Mesendoderm (in vitro differentiated cells): Measurements from ENCODE around the gene PPP1R13B.

Experiments
- DNase-seq: peaks from one replicate; pipeline ENCODE4 v3.0.0; 2013
- H2AK5ac ChIP-seq: 2 replicates; pipeline ENCODE4 v1.6.1; 2013; ENCODE audit warnings: low read length, inconsistent platforms
- H2BK120ac ChIP-seq: 2 replicates; pipeline ENCODE4 v1.6.1; 2013; ENCODE audit warnings: low read depth, mild to moderate bottlenecking, low read length, moderate library complexity, mixed read lengths
- H2BK15ac ChIP-seq: replicated peaks from 2 replicates; pipeline ENCODE4 v1.6.1; 2013; ENCODE audit warnings: low read depth, mild to moderate bottlenecking, moderate library complexity
- H2BK5ac ChIP-seq: 2 replicates; pipeline ENCODE4 v1.6.1; 2013; ENCODE audit warnings: low read length, inconsistent platforms
- H3K18ac ChIP-seq: 2 replicates; pipeline ENCODE4 v1.6.1; 2013; ENCODE audit warnings: mild to moderate bottlenecking, low read length, mixed read lengths
- H3K23ac ChIP-seq: one replicate; pipeline ENCODE4 v1.6.1; 2013; ENCODE audit warnings: low read length
- H3K27ac ChIP-seq: 2 replicates; pipeline ENCODE4 v1.5.1; 2013; ENCODE audit warnings: low read depth, mild to moderate bottlenecking, inconsistent platforms, low read length, moderate library complexity
- H3K27me3 ChIP-seq: 2 replicates; pipeline ENCODE4 v1.6.1; 2013; ENCODE audit warnings: low read length, control low read depth, mild to moderate bottlenecking, inconsistent platforms; ENCODE audit not compliant: insufficient read depth, poor library complexity
- H3K36me3 ChIP-seq: 2 replicates; pipeline ENCODE4 v1.6.1; 2013; ENCODE audit warnings: low read length, inconsistent platforms; ENCODE audit not compliant: control insufficient read depth, insufficient read depth
- H3K4ac ChIP-seq: one replicate; pipeline ENCODE4 v1.6.1; 2013; ENCODE audit warnings: low read depth, mild to moderate bottlenecking, low read length, moderate library complexity
- H3K4me1 ChIP-seq: 2 replicates; pipeline ENCODE4 v1.6.1; 2013; ENCODE audit warnings: low read depth, low read length, inconsistent platforms; ENCODE audit not compliant: control insufficient read depth
- H3K4me2 ChIP-seq: 2 replicates; pipeline ENCODE4 v1.6.1; 2013; ENCODE audit warnings: low read length
- H3K4me3 ChIP-seq: 2 replicates; pipeline ENCODE4 v1.5.1; 2013; ENCODE audit warnings: mild to moderate bottlenecking, low read length
- H3K56ac ChIP-seq: one replicate; pipeline ENCODE4 v1.6.1; 2013; ENCODE audit warnings: low read length
- H3K79me1 ChIP-seq: 2 replicates; pipeline ENCODE4 v1.6.1; 2013; ENCODE audit warnings: low read length, inconsistent platforms
- H3K79me2 ChIP-seq: 2 replicates; pipeline ENCODE4 v1.6.1; 2013; ENCODE audit warnings: mild to moderate bottlenecking, low read length; ENCODE audit not compliant: control insufficient read depth, insufficient read depth
- H3K9ac ChIP-seq: 2 replicates; pipeline ENCODE4 v1.6.1; 2013; ENCODE audit warnings: low read length, inconsistent platforms
- H4K5ac ChIP-seq: one replicate; pipeline ENCODE4 v1.6.1; 2013; ENCODE audit warnings: low read length
- H4K8ac ChIP-seq: one replicate; pipeline ENCODE4 v1.6.1; 2013; ENCODE audit warnings: low read depth, mild to moderate bottlenecking, control low read depth, low read length, moderate library complexity
- WGBS: extraction: QIAGEN DNeasy Blood & Tissue Kit; methylation state at CpG from one replicate; pipeline ENCODE4 v1.1.7; 2013; ENCODE audit warnings: low lambda C conversion rate, missing lambda C conversion rate; ENCODE audit not compliant: insufficient coverage; ENCODE audit errors: extremely low coverage; 5-methylcytosine and 5-hydroxymethylcytosine counted together

Gene PPP1R13B

GRCh38 chr14:103758059-103758776 is 89.2 kb downstream of the PPP1R13B start:
- Histone ChIP-seq H3K23ac (no peak overlapping the region), H3K27ac (no peak overlapping the region), H3K27me3 (no peaks in the 10 kb centered on the region), H3K79me1 (no peaks in the 10 kb centered on the region), H4K8ac (no peak overlapping the region), H3K4ac (no peak overlapping the region), H3K79me2 (no peaks in the 10 kb centered on the region), H4K5ac (no peak overlapping the region), H3K9ac (no peak overlapping the region), H3K4me2 (no peak overlapping the region), H3K56ac (no peak overlapping the region), H2BK15ac (no peak overlapping the region), H2BK5ac (no peak overlapping the region), H3K4me3 (no peak overlapping the region), H3K36me3 (no peaks in the 10 kb centered on the region), H3K4me1 (no peaks in the 10 kb centered on the region), H2BK120ac (no peak overlapping the region), H3K18ac (no peak overlapping the region), H2AK5ac (no peak overlapping the region)
- DNase-seq = no peak
- WGBS = no CpG with 5 or more reads among the region's 8 CpGs

- no peak overlapping the region for H4K5ac ChIP-seq
- no peak overlapping the region for H2AK5ac ChIP-seq
- H3K4me3 ChIP-seq = no peak overlapping the region
- no peak overlapping the region for H3K18ac ChIP-seq
- no peaks in the 10 kb centered on the region for H3K79me1 ChIP-seq
- H3K56ac ChIP-seq = no peak overlapping the region
- H3K4me1 ChIP-seq = no peaks in the 10 kb centered on the region
- H3K9ac ChIP-seq = no peak overlapping the region
- no CpG with 5 or more reads among the region's 6 CpGs for WGBS
- no peak overlapping the region for H3K4me2 ChIP-seq
- H3K79me2 ChIP-seq = no peaks in the 10 kb centered on the region
- H3K27me3 ChIP-seq = no peaks in the 10 kb centered on the region
- H3K4ac ChIP-seq = no peak overlapping the region
- H2BK120ac ChIP-seq = no peak overlapping the region
- H3K27ac ChIP-seq = no peak overlapping the region
- no peak overlapping the region for H2BK15ac ChIP-seq
- H2BK5ac ChIP-seq = no peak overlapping the region
- H3K36me3 ChIP-seq = no peaks in the 10 kb centered on the region
- H3K23ac ChIP-seq = no peak overlapping the region
- H4K8ac ChIP-seq = no peak overlapping the region
- DNase-seq = no peak
Measured at GRCh38 chr14:103755060-103755459, 92.3 kb downstream of the PPP1R13B start.

- DNase-seq = no peak
- no CpG with 5 or more reads among the region's 9 CpGs for WGBS
- no peak overlapping the region for H3K4me3 ChIP-seq
- no peak overlapping the region for H3K4me2 ChIP-seq
- H3K9ac ChIP-seq = no peak overlapping the region
- no peak overlapping the region for H4K8ac ChIP-seq
- no peak overlapping the region for H2BK120ac ChIP-seq
- no peak overlapping the region for H3K18ac ChIP-seq
- H3K79me1 ChIP-seq = no peaks in the 10 kb centered on the region
- no peak overlapping the region for H2AK5ac ChIP-seq
- no peak overlapping the region for H2BK5ac ChIP-seq
- H3K27ac ChIP-seq = no peak overlapping the region
- no peak overlapping the region for H3K56ac ChIP-seq
- no peaks in the 10 kb centered on the region for H3K4me1 ChIP-seq
- H3K23ac ChIP-seq = no peak overlapping the region
- no peaks in the 10 kb centered on the region for H3K79me2 ChIP-seq
- no peaks in the 10 kb centered on the region for H3K27me3 ChIP-seq
- no peak overlapping the region for H3K4ac ChIP-seq
- H2BK15ac ChIP-seq = no peak overlapping the region
- no peaks in the 10 kb centered on the region for H3K36me3 ChIP-seq
- no peak overlapping the region for H4K5ac ChIP-seq
Measured at GRCh38 chr14:103753774-103754173, 93.6 kb downstream of the PPP1R13B start.

- no peak overlapping the region for H2AK5ac ChIP-seq
- no peak overlapping the region for H3K4me2 ChIP-seq
- H4K8ac ChIP-seq = no peak overlapping the region
- no peaks in the 10 kb centered on the region for H3K79me2 ChIP-seq
- H4K5ac ChIP-seq = no peak overlapping the region
- no peak overlapping the region for H3K56ac ChIP-seq
- H3K27ac ChIP-seq = no peak overlapping the region
- no peaks in the 10 kb centered on the region for H3K79me1 ChIP-seq
- no peak overlapping the region for H3K9ac ChIP-seq
- H3K4me1 ChIP-seq = no peaks in the 10 kb centered on the region
- H2BK120ac ChIP-seq = no peak overlapping the region
- no CpG with 5 or more reads among the region's 5 CpGs for WGBS
- DNase-seq = no peak
- no peak overlapping the region for H3K18ac ChIP-seq
- no peaks in the 10 kb centered on the region for H3K36me3 ChIP-seq
- H2BK5ac ChIP-seq = no peak overlapping the region
- no peak overlapping the region for H2BK15ac ChIP-seq
- H3K4ac ChIP-seq = no peak overlapping the region
- H3K23ac ChIP-seq = no peak overlapping the region
- H3K27me3 ChIP-seq = no peaks in the 10 kb centered on the region
- H3K4me3 ChIP-seq = no peak overlapping the region
Measured at GRCh38 chr14:103749860-103750259, 97.5 kb downstream of the PPP1R13B start.

GRCh38 chr14:103749452-103749851 is 97.9 kb downstream of the PPP1R13B start:
- H3K79me2 ChIP-seq = no peaks in the 10 kb centered on the region
- H3K56ac ChIP-seq = no peak overlapping the region
- no peak overlapping the region for H4K5ac ChIP-seq
- DNase-seq = no peak
- H3K18ac ChIP-seq = no peak overlapping the region
- no peak overlapping the region for H2BK15ac ChIP-seq
- H2AK5ac ChIP-seq = no peak overlapping the region
- H3K27ac ChIP-seq = no peak overlapping the region
- H3K36me3 ChIP-seq = no peaks in the 10 kb centered on the region
- no peaks in the 10 kb centered on the region for H3K4me1 ChIP-seq
- no peak overlapping the region for H3K9ac ChIP-seq
- H4K8ac ChIP-seq = no peak overlapping the region
- WGBS = no CpG with 5 or more reads among the region's 5 CpGs
- no peak overlapping the region for H3K4me3 ChIP-seq
- no peak overlapping the region for H2BK120ac ChIP-seq
- no peaks in the 10 kb centered on the region for H3K27me3 ChIP-seq
- no peak overlapping the region for H2BK5ac ChIP-seq
- H3K23ac ChIP-seq = no peak overlapping the region
- H3K4me2 ChIP-seq = no peak overlapping the region
- H3K4ac ChIP-seq = no peak overlapping the region
- H3K79me1 ChIP-seq = no peaks in the 10 kb centered on the region

- no peak overlapping the region for H3K4ac ChIP-seq
- H4K8ac ChIP-seq = no peak overlapping the region
- no peak overlapping the region for H2BK5ac ChIP-seq
- no peaks in the 10 kb centered on the region for H3K79me2 ChIP-seq
- H4K5ac ChIP-seq = no peak overlapping the region
- H3K56ac ChIP-seq = no peak overlapping the region
- H3K4me1 ChIP-seq = no peaks in the 10 kb centered on the region
- H2BK120ac ChIP-seq = no peak overlapping the region
- H3K27ac ChIP-seq = no peak overlapping the region
- H2AK5ac ChIP-seq = no peak overlapping the region
- no peak for DNase-seq
- no peak overlapping the region for H3K4me2 ChIP-seq
- no peak overlapping the region for H2BK15ac ChIP-seq
- H3K79me1 ChIP-seq = no peaks in the 10 kb centered on the region
- H3K18ac ChIP-seq = no peak overlapping the region
- no peak overlapping the region for H3K4me3 ChIP-seq
- no CpG with 5 or more reads among the region's 5 CpGs for WGBS
- no peak overlapping the region for H3K9ac ChIP-seq
- no peaks in the 10 kb centered on the region for H3K36me3 ChIP-seq
- no peak overlapping the region for H3K23ac ChIP-seq
- no peaks in the 10 kb centered on the region for H3K27me3 ChIP-seq
Measured at GRCh38 chr14:103748534-103748857, 98.9 kb downstream of the PPP1R13B start.
